Measurements from ENCODE around the gene IKZF1.

GRCh38 chr7:50341724-50342123, 37.2 kb downstream of the IKZF1 start:
- TF ChIP-seq CTCF (IDR thresholded peaks at IDR 0.05; ENCODE audit: insufficient read depth, low read depth, low read length) (no peak), EZH2 (IDR thresholded peaks at IDR 0.05; ENCODE audit: insufficient read depth, low read length) (no peak)
